ENCODE results near the gene ATP8A2. TPM values are rescaled to one million over a fixed set of nuclear protein-coding genes. Genes with fewer than 3 reads are reported as not detected.
"Not testable (repeated sequence)": the region's sequence is repeated elsewhere in the genome, so short reads cannot be mapped to it uniquely, and the experiment has no call there.

ATP8A2 gene
- total RNA-seq, 2 experiments from 2014 or later, result 0.22 to 0.42 TPM

DNA sequence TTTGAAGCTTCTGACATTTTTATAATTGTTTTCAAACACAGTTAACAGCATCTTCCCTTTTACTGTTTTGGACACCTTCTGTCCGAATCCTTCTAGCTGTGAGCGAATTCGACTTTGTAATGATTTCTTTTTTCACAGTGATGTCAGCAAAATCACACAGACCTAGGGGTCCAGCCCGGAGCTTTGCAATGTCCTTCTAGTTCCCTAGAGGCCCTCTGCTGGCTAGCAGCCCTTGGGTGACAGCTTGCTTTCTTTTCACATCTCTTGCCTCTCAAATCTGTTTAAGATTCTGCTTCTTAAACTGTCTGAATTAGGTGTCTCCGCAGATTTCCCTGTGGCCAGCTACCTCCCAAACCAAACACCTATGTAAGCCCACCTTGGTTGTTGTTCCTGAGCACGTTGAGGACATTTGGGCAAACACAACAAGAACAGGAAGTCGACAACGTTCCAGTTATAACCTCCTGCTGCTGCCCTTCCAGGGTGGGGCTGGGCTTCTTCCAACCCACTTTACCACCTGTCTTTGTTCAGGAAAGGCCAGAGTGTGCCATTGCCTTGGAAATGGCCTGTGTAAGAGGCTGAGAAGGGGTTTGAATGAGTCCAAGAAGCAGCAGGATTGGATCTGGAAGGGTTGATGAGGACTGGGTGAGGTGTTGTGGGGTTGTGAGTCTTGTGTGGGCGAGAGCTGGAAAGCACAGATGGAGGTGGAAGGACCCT, 123.1 kb downstream of the ATP8A2 start:
- Mint-ChIP-seq H3K9me3 (no peaks in the 10 kb centered on the region), H3K4me1 (no peaks in the 10 kb centered on the region)

DNA sequence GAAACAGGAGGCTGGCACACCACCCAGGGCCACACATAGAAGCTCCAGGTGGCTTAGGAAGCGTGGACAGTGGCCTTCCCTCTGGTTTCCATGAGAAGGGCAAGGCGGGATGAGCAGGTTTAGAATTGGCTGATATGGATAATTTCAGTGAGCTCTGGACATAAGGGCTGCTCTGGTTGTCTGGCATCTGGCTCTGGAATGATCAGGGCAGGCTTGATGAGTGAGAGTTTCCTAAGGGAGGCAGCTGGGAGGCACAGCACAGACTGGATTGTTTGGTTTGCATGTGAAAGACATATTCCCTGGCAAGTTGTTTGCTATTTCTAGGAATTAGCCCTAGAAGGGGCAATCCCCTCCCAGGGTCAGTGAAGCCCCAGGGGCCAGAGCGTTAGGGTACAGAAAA, 129.5 kb downstream of the ATP8A2 start:
- no peaks in the 10 kb centered on the region for H3K4me1 Mint-ChIP-seq
- no peak overlapping the region for H3K27ac Mint-ChIP-seq
- DNase-seq, result no peak
- ChIA-PET POLR2A (no interaction called here), CTCF (no interaction called here)
- no peaks in the 10 kb centered on the region for H3K36me3 Mint-ChIP-seq (ENCODE audit: low read depth)
- no peak overlapping the region for H3K4me3 Mint-ChIP-seq
- H3K9me3 Mint-ChIP-seq, result no peaks in the 10 kb centered on the region
- H3K27me3 Mint-ChIP-seq, result peaks cover 8% of the 10 kb centered on the region

More for the DNA sequence above, 123.1 kb downstream of the ATP8A2 start:
- H3K27me3 Mint-ChIP-seq, result peaks cover 9% of the 10 kb centered on the region
- no peak for DNase-seq
- H3K4me3 Mint-ChIP-seq, result no peak overlapping the region
- no peak overlapping the region for H3K27ac Mint-ChIP-seq
- no peaks in the 10 kb centered on the region for H3K36me3 Mint-ChIP-seq (ENCODE audit: low read depth)
- ChIA-PET POLR2A (no interaction called here), CTCF (no interaction called here)

DNA sequence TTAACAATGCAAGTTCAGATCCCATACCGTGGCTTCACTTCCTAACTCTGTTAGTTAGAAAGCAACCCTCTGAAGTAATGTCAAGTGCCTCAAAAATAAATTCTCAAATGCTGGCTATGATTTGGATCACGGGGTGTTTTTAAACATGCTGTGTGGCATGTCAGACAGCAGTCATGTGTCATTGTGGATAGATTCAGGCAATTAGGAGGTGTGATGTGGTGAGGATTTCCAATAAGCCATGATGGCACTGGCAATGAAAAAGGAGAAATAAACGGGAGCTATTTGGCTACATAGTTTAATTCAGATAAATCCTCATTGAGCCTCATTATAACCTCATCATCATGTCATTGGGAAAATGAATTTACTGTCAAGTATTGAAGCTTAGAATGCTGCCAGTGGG, 130.3 kb downstream of the ATP8A2 start:
- peaks cover 8% of the 10 kb centered on the region for H3K27me3 Mint-ChIP-seq
- H3K4me3 Mint-ChIP-seq, result no peak overlapping the region
- no peaks in the 10 kb centered on the region for H3K4me1 Mint-ChIP-seq
- ChIA-PET CTCF (interaction anchor here (1.0 kb wide), 1 partner anchor 25 kb away, joined by 3 read pairs; no protein-coding TSS in a partner anchor), POLR2A (no interaction called here)
- DNase-seq, result no peak
- H3K9me3 Mint-ChIP-seq, result no peaks in the 10 kb centered on the region
- no peaks in the 10 kb centered on the region for H3K36me3 Mint-ChIP-seq (ENCODE audit: low read depth)
- H3K27ac Mint-ChIP-seq, result no peak overlapping the region

DNA sequence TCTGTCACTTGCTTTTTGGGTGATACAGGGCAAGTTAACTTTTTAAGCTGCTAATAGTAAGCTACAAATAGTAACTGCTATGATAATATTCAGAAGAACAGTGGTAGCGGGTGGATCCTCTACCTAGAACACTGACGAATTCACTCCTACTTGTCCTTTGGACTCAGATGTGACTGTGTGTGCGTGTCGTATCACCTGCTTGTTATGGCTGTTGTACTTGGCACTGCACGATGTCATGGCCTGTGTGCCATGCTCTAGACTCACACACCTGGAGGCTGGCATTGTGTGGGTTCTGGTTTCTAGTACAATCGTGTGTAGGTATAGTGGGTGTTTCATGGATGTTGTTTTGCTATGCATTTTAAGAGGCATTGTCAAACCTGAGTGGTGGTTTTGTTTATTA, 130.8 kb downstream of the ATP8A2 start:
- POLR2A ChIA-PET, result no interaction called here
- Mint-ChIP-seq H3K27me3 (peaks cover 8% of the 10 kb centered on the region), H3K27ac (no peak overlapping the region), H3K36me3 (ENCODE audit: low read depth) (no peaks in the 10 kb centered on the region), H3K9me3 (no peaks in the 10 kb centered on the region), H3K4me3 (no peak overlapping the region), H3K4me1 (no peaks in the 10 kb centered on the region)
- CTCF ChIA-PET, result interaction anchor here (1.0 kb wide), 1 partner anchor 24 kb away, joined by 3 read pairs; no protein-coding TSS in a partner anchor
- no peak for DNase-seq

DNA sequence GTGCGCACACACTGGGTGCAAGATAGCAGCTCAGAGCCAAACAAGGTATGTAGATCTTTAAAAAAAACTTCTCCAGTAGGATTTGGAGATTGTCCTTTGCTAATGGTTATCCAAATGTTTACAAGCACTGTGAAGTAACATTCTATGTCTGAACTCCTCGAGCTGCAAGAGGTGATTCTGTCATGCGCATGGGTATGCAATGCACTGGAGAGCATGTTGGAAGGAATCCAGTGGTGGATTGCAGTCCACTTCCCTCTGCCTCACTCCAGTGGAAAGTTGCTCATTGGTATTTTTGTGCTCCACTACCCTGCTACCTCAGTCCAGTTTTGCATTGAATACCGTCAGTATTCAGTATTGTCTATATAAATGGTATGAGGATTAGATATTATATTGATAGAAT, 132.1 kb downstream of the ATP8A2 start:
- CTCF ChIA-PET, result no interaction called here
- no peaks in the 10 kb centered on the region for H3K4me1 Mint-ChIP-seq
- H3K27ac Mint-ChIP-seq, result no peak overlapping the region

DNA sequence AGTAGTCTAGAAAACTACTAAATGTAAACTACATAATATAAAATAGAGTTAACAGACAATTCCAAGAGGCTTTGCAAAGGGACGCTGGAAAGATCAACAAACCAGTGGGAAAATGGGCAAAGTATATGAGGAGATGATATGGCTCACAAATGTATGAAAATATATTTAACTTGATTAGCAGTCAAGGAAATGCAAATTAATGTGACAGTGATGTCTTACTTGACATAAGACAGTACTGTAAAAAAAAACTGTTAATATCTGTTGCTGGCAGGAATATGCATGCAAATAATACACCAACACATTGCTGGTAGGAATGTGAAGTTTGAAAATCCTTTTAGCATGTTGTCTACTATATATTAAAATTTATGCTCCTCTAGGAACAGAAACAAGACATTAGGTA, 136.1 kb downstream of the ATP8A2 start:
- H3K36me3 Mint-ChIP-seq (ENCODE audit: low read depth), result no peaks in the 10 kb centered on the region
- peaks cover 2% of the 10 kb centered on the region for H3K27me3 Mint-ChIP-seq
- H3K9me3 Mint-ChIP-seq, result peaks cover 4% of the 10 kb centered on the region
- DNase-seq, result no peak
- H3K4me1 Mint-ChIP-seq, result peaks cover 1% of the 10 kb centered on the region
- no peak overlapping the region for H3K27ac Mint-ChIP-seq
- ChIA-PET CTCF (no interaction called here), POLR2A (no interaction called here)
- H3K4me3 Mint-ChIP-seq, result no peak overlapping the region

More for the DNA sequence above, 132.1 kb downstream of the ATP8A2 start:
- H3K27me3 Mint-ChIP-seq, result peaks cover 8% of the 10 kb centered on the region
- no peaks in the 10 kb centered on the region for H3K36me3 Mint-ChIP-seq (ENCODE audit: low read depth)
- no peak overlapping the region for H3K4me3 Mint-ChIP-seq
- POLR2A ChIA-PET, result no interaction called here
- no peak for DNase-seq
- H3K9me3 Mint-ChIP-seq, result no peaks in the 10 kb centered on the region

DNA sequence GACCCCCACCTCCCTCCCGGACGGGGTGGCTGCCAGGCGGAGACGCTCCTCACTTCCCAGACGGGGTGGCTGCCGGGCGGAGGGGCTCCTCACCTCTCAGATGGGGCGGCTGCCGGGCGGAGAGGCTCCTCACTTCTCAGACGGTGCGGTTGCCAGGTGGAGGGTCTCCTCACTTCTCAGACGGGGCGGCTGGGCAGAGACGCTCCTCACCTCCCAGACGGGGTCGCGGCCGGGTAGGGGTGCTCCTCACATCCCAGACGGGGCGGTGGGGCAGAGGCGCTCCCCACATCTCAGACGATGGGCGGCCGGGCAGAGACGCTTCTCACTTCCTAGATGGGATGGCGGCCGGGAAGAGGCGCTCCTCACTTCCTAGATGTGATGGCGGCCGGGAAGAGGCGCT, 141.3 kb downstream of the ATP8A2 start:
- H3K36me3 Mint-ChIP-seq (ENCODE audit: low read depth); H3K9me3 Mint-ChIP-seq; H3K27me3 Mint-ChIP-seq; H3K4me3 Mint-ChIP-seq; DNase-seq; CTCF ChIA-PET; POLR2A ChIA-PET; H3K27ac Mint-ChIP-seq; H3K4me1 Mint-ChIP-seq: not testable (repeated sequence)

DNA sequence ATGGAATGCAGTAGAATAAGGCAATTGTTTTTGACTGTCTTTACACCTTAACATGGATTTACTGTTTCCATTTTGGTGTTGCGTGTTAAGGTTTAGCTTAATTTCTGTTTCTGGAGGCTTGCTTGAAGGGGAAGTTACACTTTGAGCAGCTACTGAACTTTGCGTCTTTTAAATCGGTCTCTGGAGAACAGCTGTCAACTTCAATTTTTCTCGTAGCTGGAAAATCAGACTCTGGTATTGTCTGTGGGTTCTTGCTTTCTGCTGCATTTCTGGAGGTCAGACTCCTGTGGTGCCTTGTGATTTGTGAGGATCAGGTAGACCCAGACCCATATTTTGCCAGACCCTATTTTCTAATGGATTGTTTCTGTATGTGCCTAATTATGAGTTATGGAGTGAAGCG, 146.7 kb downstream of the ATP8A2 start:
- H3K4me3 Mint-ChIP-seq, result no peak overlapping the region
- H3K36me3 Mint-ChIP-seq (ENCODE audit: low read depth), result no peaks in the 10 kb centered on the region
- POLR2A ChIA-PET, result no interaction called here
- H3K27me3 Mint-ChIP-seq, result peaks cover 2% of the 10 kb centered on the region
- no peaks in the 10 kb centered on the region for H3K4me1 Mint-ChIP-seq
- CTCF ChIA-PET, result no interaction called here
- no peak overlapping the region for H3K27ac Mint-ChIP-seq
- no peak for DNase-seq
- H3K9me3 Mint-ChIP-seq, result peaks cover 3% of the 10 kb centered on the region

DNA sequence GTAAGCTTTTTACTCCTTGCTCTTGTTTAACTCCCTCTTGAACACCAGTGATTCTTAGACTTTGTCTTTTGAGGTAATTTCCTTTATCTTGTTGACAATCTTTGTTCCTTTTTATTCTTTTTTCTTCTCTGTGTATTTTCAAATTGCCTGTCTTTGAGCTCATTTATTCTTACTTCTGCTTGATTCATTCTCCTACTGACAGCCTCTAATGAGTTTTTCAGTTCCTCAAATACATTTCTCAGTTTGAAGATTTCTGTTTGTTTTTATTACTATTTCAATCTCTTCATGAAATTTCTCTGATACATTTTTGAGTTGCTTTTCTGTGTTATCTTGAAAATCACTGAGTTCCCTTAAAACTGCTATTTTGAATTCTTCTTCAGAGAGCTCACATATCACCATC, 154.1 kb downstream of the ATP8A2 start:
- no peak overlapping the region for H3K27ac Mint-ChIP-seq
- CTCF ChIA-PET, result interaction anchor here (0.9 to 1.3 kb wide), 2 partner anchors 10 to 18 kb away, joined by 3 read pairs; no protein-coding TSS in a partner anchor
- peaks cover 16% of the 10 kb centered on the region for H3K27me3 Mint-ChIP-seq
- DNase-seq, result no peak
- no peaks in the 10 kb centered on the region for H3K4me1 Mint-ChIP-seq
- no peak overlapping the region for H3K4me3 Mint-ChIP-seq
- POLR2A ChIA-PET, result no interaction called here
- peaks cover 8% of the 10 kb centered on the region for H3K9me3 Mint-ChIP-seq
- H3K36me3 Mint-ChIP-seq (ENCODE audit: low read depth), result no peaks in the 10 kb centered on the region

DNA sequence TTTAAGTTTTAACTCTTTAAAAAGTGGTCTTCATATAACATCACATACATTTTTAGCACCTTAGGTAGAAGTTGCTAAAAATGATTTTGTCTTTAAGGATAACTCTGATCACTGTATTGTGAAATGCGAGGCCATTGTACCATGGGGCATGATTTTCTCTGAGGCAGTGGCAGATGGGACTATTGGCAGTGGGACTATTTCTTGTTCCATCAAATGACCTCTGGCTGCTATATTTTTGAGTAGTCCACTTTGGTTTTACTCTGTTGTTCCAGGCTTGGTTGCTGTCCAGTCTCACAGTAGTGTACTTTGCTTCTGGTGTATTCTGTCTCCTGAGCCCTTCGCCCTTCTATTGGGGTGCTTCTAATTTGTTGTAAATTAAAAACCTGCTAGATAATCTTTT, 156.5 kb downstream of the ATP8A2 start:
- CTCF ChIA-PET, result no interaction called here

DNA sequence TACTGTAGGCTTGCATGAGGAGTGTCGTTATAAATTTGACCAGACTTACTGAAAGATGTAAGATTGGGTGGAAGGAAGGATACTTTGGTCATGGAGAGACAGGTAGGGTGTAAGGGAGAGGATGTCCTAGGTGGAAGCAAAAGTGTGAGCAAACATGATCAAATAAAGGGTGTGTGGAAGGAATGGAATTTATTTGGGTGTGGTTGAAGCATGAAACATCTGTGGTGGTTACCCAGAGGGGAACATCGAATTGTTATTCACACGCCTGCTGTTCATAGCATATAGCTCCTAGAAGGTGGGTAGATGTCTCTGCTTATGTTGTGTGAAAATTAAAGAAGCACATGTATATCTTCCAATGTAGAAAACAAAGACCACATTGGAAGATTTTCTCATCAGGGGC, 157.7 kb downstream of the ATP8A2 start:
- POLR2A ChIA-PET, result no interaction called here
- Mint-ChIP-seq H3K36me3 (ENCODE audit: low read depth) (no peaks in the 10 kb centered on the region), H3K27ac (no peak overlapping the region), H3K4me3 (no peak overlapping the region), H3K4me1 (no peaks in the 10 kb centered on the region), H3K9me3 (peaks cover 8% of the 10 kb centered on the region), H3K27me3 (peaks cover 12% of the 10 kb centered on the region)
- DNase-seq, result no peak
- CTCF ChIA-PET, result no interaction called here

More for the DNA sequence above, 156.5 kb downstream of the ATP8A2 start:
- Mint-ChIP-seq H3K27me3 (peaks cover 18% of the 10 kb centered on the region), H3K4me1 (no peaks in the 10 kb centered on the region), H3K9me3 (peaks cover 8% of the 10 kb centered on the region), H3K4me3 (no peak overlapping the region), H3K27ac (no peak overlapping the region), H3K36me3 (ENCODE audit: low read depth) (no peaks in the 10 kb centered on the region)
- no peak for DNase-seq
- POLR2A ChIA-PET, result no interaction called here

DNA sequence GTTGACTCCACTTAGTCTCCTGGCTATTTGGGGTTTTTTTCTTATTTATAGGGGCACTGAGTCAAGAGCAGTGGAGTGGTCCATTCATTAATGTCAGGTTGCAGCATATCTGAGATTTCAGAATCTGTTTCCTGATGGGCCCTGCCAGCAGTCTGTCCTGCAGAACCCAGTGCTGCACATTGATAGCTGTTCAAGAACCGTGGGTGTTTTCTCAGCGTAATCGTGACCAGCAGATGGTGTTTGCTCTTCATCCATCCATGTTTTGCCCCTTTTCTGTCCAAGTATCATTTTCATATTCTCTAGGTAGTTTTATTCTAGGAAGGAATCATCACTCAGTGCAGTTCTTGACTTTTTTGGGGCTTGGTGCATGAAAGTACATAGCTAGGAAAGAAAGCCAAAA, 166.5 kb downstream of the ATP8A2 start:
- CTCF ChIA-PET, result no interaction called here

DNA sequence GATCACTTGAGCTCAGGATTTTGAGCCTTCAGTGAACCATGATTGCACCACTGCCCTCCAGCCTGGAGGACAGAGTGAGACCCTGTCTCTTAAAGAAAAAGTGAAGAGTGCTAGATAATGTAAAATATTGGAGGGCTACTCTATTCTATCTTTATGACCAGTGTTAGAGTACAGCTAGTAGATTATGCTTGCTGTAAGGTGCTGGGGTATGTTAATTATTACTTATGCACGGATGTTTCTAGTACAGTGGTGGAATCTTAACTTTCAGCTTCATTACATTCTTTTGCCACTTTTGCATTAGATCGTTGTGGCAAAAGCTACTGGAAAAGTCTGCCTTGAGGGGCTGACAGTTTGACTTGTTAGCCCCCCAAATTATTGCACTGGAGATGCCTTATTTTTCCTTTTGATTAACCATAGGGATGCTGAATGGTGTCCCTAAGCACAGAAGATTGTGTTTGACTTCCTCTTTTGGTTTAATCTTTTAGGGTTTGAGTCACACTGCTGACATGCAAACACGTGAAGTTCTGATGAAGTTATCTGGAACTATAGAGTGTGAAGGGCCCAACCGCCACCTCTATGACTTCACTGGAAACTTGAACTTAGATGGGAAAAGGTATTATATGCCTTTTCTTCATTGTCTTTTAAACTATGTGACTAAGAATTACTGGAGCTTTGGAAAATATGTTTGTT, 169.8 kb downstream of the ATP8A2 start:
- H3K4me3 Mint-ChIP-seq, result no peak overlapping the region
- DNase-seq, result no peak
- ChIA-PET POLR2A (no interaction called here), CTCF (no interaction called here)
- peaks cover 8% of the 10 kb centered on the region for H3K27me3 Mint-ChIP-seq
- no peaks in the 10 kb centered on the region for H3K36me3 Mint-ChIP-seq (ENCODE audit: low read depth)
- H3K9me3 Mint-ChIP-seq, result no peaks in the 10 kb centered on the region
- H3K4me1 Mint-ChIP-seq, result no peaks in the 10 kb centered on the region
- H3K27ac Mint-ChIP-seq, result no peak overlapping the region

More for the DNA sequence above, 166.5 kb downstream of the ATP8A2 start:
- no peak for DNase-seq
- peaks cover 8% of the 10 kb centered on the region for H3K27me3 Mint-ChIP-seq
- no peaks in the 10 kb centered on the region for H3K4me1 Mint-ChIP-seq
- H3K4me3 Mint-ChIP-seq, result no peak overlapping the region
- H3K27ac Mint-ChIP-seq, result no peak overlapping the region
- POLR2A ChIA-PET, result no interaction called here
- H3K9me3 Mint-ChIP-seq, result no peaks in the 10 kb centered on the region
- no peaks in the 10 kb centered on the region for H3K36me3 Mint-ChIP-seq (ENCODE audit: low read depth)

DNA sequence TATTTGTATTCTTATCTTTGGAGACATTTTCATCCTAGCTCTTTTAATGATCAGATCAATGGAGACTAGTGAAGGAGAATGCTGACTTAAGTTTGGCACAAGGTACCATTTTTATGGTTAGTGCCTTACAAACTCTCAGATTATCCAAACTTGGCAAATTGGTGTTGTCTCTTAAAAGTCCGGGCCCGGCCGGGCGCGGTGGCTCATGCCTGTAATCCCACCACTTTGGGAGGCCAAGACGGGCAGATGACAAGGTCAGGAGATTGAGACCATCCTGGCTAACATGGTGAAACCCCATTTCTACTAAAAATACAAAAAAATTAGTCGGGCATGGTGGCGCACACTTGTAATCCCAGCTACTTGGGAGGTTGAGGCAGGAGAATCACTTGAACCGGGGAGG, 177.2 kb downstream of the ATP8A2 start:
- POLR2A ChIA-PET; H3K9me3 Mint-ChIP-seq; H3K4me1 Mint-ChIP-seq; CTCF ChIA-PET; DNase-seq; H3K36me3 Mint-ChIP-seq (ENCODE audit: low read depth); H3K4me3 Mint-ChIP-seq; H3K27me3 Mint-ChIP-seq; H3K27ac Mint-ChIP-seq: not testable (repeated sequence)

Measured in activated CD4-positive, alpha-beta T cell treated with anti-CD3 and anti-CD28 coated beads, Interleukin-2, amount 10 ng/mL, durations not matched to agents 7 days and 5 days (primary cell).